ENCODE measurements around the gene ARHGAP20.
"Not testable (repeated sequence)": the region's sequence is repeated elsewhere in the genome, so short reads cannot be mapped to it uniquely, and the experiment has no call there.

ARHGAP20 gene

DNA sequence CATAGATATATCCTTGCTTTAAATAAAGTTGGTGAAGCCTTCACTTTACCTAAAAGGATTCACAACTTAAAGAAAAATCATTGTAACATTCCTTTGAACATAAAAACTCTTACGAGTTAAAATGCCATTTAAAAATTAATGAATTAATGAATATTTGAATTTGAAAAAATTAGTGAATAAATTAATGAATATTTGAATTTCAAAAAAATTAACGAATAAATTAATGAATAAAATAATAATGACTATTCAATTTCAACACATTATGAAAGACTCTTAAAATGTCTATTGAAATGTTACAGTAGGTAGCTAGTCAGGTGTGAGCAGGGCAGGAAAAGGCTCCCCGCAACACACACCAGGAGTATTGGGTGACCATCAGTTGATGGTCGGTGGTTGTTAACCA is 22.9 kb downstream of the ARHGAP20 start:
- Mint-ChIP-seq H3K9me3 (no peaks in the 10 kb centered on the region), H3K4me3 (no peak overlapping the region), H3K36me3 (ENCODE audit: low read depth) (no peaks in the 10 kb centered on the region), H3K27ac (no peak overlapping the region), H3K27me3 (ENCODE audit: low read depth) (peaks cover 18% of the 10 kb centered on the region), H3K4me1 (ENCODE audit: low read depth) (no peaks in the 10 kb centered on the region)
- no peak for DNase-seq (ENCODE audit: low spot score)

DNA sequence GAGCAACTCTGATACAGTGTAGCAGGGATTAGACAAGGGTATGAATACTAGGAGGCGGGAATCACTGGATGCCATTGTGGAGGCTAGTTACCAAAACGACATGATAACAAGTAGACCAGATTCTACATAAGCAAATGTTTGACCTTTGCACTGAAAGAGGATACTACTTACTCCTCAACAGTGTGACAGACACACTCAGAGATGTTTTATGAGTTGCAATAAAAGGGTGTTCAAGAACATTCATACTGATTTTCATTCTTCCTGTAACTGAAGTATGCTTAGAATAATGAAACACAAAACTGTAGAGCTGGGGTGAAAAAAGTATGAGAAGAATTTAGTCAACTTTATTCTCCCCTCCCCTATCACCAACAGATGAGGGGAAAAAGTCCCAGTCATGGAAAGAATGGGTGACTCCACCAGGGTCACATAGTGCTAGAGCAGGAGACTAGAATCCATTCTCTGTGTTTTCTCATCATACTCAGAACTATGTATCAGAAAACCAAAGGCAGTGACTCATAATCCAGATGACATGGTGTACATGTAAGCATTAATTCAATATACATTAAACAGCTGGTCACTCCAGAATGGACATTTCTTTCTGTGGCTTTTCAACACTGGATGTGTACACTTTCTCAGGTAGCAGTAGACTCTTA is 32.8 kb downstream of the ARHGAP20 start:
- H3K4me3 Mint-ChIP-seq, result no peak overlapping the region
- peaks cover 3% of the 10 kb centered on the region for H3K27me3 Mint-ChIP-seq (ENCODE audit: low read depth)
- no peak for DNase-seq (ENCODE audit: low spot score)
- H3K36me3 Mint-ChIP-seq (ENCODE audit: low read depth), result no peaks in the 10 kb centered on the region
- no peaks in the 10 kb centered on the region for H3K9me3 Mint-ChIP-seq
- no peaks in the 10 kb centered on the region for H3K4me1 Mint-ChIP-seq (ENCODE audit: low read depth)
- H3K27ac Mint-ChIP-seq, result no peak overlapping the region

DNA sequence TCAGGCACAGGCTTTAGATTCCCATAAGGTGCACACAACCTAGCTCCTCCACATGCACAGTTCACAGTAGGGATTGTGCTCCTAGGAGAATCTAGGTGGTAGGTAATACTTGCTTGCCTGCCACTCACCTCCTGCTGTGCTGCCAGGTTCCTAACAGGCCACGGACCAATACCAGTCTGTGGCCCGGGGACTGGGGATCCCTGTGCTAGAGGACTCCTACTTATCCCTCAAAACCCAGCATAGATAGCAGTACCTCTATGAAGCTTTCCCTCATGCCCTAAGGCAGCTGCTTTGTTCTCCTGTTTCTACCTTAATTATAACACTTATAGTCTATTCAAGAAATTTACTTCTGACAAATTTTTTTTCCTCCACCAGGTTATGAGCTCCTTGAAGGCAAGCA is 36.7 kb downstream of the ARHGAP20 start:
- no peak for DNase-seq (ENCODE audit: low spot score)
- H3K4me1 Mint-ChIP-seq (ENCODE audit: low read depth), result no peaks in the 10 kb centered on the region
- H3K27me3 Mint-ChIP-seq (ENCODE audit: low read depth), result peaks cover 6% of the 10 kb centered on the region
- H3K4me3 Mint-ChIP-seq, result no peak overlapping the region
- H3K36me3 Mint-ChIP-seq (ENCODE audit: low read depth), result no peaks in the 10 kb centered on the region
- H3K9me3 Mint-ChIP-seq, result no peaks in the 10 kb centered on the region
- H3K27ac Mint-ChIP-seq, result no peak overlapping the region

DNA sequence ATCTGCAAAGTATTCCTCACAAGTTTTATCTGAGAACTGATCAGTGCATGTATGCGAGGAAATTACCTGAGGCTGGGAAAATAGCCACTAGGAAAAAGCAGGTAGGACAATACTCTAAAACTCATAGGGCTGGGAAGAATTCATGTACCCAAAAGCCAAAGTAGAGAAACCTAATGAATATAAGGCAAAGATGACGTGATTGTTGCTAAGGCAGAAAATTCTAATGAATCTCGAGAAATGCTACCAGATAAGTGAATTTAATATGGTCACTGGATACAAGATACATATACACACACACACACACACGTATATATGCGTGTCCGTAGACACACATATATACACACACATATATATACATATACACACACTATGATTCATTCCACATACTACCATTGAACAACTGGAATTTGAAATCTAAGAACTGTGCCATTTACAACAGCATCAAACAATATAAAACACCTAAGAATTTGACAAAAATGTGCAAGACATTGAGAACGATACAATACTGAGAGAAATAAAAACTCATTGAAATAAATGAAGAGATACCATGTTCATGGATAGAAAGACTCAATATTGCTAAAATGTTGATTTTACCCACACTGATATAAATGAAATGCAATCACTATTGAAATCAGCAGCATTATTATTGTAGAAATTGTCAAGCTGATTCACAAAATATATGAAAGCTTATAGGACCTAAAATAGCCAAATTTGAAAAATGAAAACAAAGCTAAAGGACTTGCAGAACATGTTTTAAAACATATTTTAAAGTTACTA is 46.4 kb downstream of the ARHGAP20 start:
- no peak for DNase-seq (ENCODE audit: low spot score)
- no peaks in the 10 kb centered on the region for H3K4me1 Mint-ChIP-seq (ENCODE audit: low read depth)
- H3K27me3 Mint-ChIP-seq (ENCODE audit: low read depth), result peaks cover 3% of the 10 kb centered on the region
- no peak overlapping the region for H3K4me3 Mint-ChIP-seq
- no peaks in the 10 kb centered on the region for H3K36me3 Mint-ChIP-seq (ENCODE audit: low read depth)
- H3K27ac Mint-ChIP-seq, result no peak overlapping the region
- no peaks in the 10 kb centered on the region for H3K9me3 Mint-ChIP-seq

DNA sequence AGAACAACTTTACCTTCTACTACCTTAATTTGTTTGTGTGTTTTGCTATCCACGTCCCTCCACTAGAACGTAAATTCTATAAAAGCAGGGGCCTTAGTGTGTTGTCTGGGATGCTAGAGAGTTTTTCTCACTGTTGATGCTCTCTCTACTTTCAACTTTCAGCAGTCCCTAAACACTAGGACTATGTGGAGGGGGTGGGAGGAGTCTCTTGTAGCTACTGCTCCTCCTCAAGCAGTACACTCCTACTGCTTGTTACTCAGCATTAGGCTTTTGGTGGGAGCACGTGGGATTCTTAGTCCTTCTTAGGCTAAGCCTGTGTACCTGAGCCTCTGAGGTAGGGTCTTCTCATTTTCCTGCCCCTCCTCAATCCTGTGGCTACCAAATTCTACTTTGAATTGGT is 56.3 kb downstream of the ARHGAP20 start:
- DNase-seq (ENCODE audit: low spot score), result no peak
- H3K4me1 Mint-ChIP-seq (ENCODE audit: low read depth), result no peaks in the 10 kb centered on the region
- peaks cover 7% of the 10 kb centered on the region for H3K9me3 Mint-ChIP-seq
- H3K36me3 Mint-ChIP-seq (ENCODE audit: low read depth), result no peaks in the 10 kb centered on the region
- H3K27me3 Mint-ChIP-seq (ENCODE audit: low read depth), result peaks cover 6% of the 10 kb centered on the region
- no peak overlapping the region for H3K27ac Mint-ChIP-seq
- H3K4me3 Mint-ChIP-seq, result no peak overlapping the region

DNA sequence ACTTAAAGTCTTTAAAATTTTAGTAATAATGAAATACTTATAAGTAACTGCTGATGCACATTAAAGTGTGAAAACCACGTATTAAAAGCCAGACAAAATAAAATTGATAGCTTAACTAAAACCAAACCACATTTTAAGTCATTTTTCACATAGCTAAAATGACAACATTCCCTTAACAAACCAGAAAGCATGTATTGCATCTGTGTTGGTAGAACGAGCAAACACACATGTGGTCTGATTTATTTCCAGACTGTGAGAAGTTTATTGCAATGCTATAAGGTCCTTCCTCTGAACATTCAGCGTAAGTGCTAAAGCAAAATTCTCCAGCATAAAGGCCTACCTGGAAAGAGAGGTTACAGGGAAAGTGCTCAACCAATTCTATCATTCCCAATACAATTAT is 57.8 kb downstream of the ARHGAP20 start:
- Mint-ChIP-seq H3K4me3 (no peak overlapping the region), H3K36me3 (ENCODE audit: low read depth) (no peaks in the 10 kb centered on the region), H3K27ac (no peak overlapping the region), H3K27me3 (ENCODE audit: low read depth) (peaks cover 6% of the 10 kb centered on the region), H3K9me3 (peaks cover 10% of the 10 kb centered on the region), H3K4me1 (ENCODE audit: low read depth) (no peaks in the 10 kb centered on the region)
- DNase-seq (ENCODE audit: low spot score), result no peak

DNA sequence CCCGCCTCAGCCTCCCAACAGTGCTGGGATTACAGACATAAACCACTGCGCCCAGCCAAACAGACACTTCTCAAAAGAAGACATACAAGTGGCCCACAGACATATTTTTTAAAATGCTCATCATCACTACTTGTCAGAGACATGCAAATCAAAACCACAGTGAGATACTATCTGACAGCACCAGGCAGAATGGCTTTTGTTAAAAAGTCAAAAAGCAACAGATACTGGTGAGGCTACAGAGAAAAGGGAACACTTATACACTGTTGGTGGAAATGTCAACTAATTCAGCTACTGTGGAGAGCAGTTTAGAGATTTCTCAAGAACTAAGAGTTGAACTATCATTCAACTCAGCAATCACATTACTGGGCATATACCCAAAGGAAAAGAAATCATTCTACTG is 67.0 kb downstream of the ARHGAP20 start:
- Mint-ChIP-seq H3K4me1 (ENCODE audit: low read depth) (peaks cover 1% of the 10 kb centered on the region), H3K36me3 (ENCODE audit: low read depth) (no peaks in the 10 kb centered on the region), H3K4me3 (no peak overlapping the region), H3K27ac (no peak overlapping the region), H3K27me3 (ENCODE audit: low read depth) (no peaks in the 10 kb centered on the region), H3K9me3 (peaks cover 6% of the 10 kb centered on the region)
- peak; percentile 9 for DNase-seq (ENCODE audit: low spot score)

DNA sequence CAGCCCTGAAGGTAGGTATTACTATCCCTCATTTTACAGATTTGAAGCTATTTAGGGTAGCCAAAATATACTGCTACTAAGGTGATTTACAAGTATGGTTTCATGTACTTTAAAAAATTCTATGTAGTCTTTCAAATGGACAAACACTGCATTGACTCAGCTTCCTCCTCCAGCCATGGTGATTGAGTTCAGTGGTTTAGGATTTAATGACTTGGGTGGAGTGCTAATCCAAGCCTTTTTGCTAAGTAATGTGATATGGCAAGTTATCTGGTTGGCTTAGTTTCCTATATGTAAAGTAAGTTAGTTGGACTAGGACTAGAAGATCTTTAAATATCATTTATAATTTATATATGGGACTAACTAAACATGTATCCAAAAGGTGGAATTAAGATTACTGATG is 77.9 kb downstream of the ARHGAP20 start:
- H3K4me1 Mint-ChIP-seq (ENCODE audit: low read depth), result peaks cover 4% of the 10 kb centered on the region
- peaks cover 11% of the 10 kb centered on the region for H3K27me3 Mint-ChIP-seq (ENCODE audit: low read depth)
- no peaks in the 10 kb centered on the region for H3K36me3 Mint-ChIP-seq (ENCODE audit: low read depth)
- no peak overlapping the region for H3K4me3 Mint-ChIP-seq
- peaks cover 3% of the 10 kb centered on the region for H3K9me3 Mint-ChIP-seq
- no peak overlapping the region for H3K27ac Mint-ChIP-seq
- DNase-seq (ENCODE audit: low spot score), result no peak

DNA sequence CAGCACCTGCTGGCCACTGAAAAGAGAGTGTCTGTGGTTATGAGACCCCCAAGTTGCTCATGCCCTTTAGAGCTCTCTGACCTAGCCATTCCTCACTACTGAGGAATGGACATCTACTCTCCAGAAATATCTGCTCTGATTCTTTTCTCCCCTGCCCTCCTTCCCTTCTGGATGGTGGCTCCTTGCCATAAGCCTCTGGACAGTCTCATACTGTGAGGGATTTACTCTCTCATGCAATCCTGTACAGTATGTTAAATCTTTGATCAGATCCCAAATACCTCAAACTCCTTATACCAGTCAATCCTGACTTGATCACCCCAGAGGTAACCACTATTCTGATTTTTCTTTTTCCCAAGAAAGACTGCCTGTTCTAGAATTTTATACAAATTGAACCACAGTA is 80.7 kb downstream of the ARHGAP20 start:
- Mint-ChIP-seq H3K4me3 (no peak overlapping the region), H3K27me3 (ENCODE audit: low read depth) (peaks cover 11% of the 10 kb centered on the region), H3K27ac (no peak overlapping the region), H3K4me1 (ENCODE audit: low read depth) (peaks cover 4% of the 10 kb centered on the region), H3K36me3 (ENCODE audit: low read depth) (no peaks in the 10 kb centered on the region), H3K9me3 (no peaks in the 10 kb centered on the region)
- DNase-seq (ENCODE audit: low spot score), result no peak

DNA sequence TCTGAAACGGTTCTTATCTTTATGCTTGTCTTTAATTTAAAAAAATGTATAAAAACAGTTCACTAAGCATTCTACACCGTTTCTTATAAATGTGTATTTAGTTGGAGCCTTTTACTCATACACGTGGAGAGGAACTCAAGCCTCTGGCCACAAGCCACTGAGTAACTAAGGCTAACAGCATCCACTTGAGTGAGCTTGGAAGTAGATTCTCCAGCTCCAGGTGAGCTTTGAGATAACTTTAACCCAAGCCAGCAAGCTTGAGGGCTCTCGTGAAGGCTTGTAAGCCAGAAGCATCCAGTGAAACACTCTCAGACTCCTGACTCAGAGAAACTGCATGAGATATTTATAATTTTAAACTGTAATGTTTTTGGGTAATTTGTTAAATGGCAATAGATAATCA is 82.6 kb downstream of the ARHGAP20 start:
- Mint-ChIP-seq H3K27me3 (ENCODE audit: low read depth) (peaks cover 10% of the 10 kb centered on the region), H3K4me3 (no peak overlapping the region), H3K36me3 (ENCODE audit: low read depth) (no peaks in the 10 kb centered on the region), H3K27ac (no peak overlapping the region), H3K9me3 (no peaks in the 10 kb centered on the region), H3K4me1 (ENCODE audit: low read depth) (peaks cover 4% of the 10 kb centered on the region)
- DNase-seq (ENCODE audit: low spot score), result no peak

DNA sequence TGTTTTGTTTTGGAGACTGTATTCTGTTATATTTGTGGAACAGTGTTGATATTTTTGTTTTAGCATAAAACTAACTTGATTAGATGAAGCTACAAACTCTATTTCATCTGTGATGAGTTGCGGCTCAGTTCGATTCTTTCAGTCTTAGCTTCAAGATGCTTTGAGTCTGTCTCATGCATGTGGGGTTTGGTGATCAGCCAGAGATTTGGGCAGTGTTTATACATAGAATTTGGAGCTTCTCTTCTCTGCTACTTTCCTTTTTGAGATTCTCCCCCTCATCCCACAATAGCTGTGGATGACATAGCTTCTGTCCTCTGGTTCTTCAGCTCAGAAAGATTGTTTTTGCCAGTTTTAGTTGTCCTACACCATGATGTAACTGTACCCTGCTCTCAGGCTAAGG is 90.4 kb downstream of the ARHGAP20 start:
- Mint-ChIP-seq H3K9me3 (no peaks in the 10 kb centered on the region), H3K4me1 (ENCODE audit: low read depth) (no peaks in the 10 kb centered on the region), H3K36me3 (ENCODE audit: low read depth) (no peaks in the 10 kb centered on the region), H3K4me3 (no peak overlapping the region), H3K27me3 (ENCODE audit: low read depth) (peaks cover 3% of the 10 kb centered on the region), H3K27ac (no peak overlapping the region)
- no peak for DNase-seq (ENCODE audit: low spot score)

DNA sequence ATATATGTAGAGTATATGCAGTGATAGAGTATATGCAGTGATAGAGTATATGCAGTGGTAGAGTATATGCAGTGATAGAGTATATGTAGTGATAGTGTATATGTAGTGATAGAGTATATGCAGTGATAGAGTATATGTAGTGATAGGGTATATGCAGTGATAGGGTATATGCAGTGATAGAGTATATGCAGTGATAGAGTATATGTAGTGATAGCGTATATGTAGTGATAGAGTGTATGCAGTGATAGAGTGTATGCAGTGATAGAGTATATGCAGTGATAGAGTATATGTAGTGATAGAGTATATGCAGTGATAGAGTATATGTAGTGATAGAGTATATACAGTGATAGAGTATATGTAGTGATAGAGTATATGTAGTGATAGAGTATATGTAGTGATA is 92.9 kb downstream of the ARHGAP20 start:
- H3K27ac Mint-ChIP-seq; H3K36me3 Mint-ChIP-seq (ENCODE audit: low read depth); H3K4me1 Mint-ChIP-seq (ENCODE audit: low read depth); H3K4me3 Mint-ChIP-seq; DNase-seq (ENCODE audit: low spot score); H3K27me3 Mint-ChIP-seq (ENCODE audit: low read depth); H3K9me3 Mint-ChIP-seq: not testable (repeated sequence)

DNA sequence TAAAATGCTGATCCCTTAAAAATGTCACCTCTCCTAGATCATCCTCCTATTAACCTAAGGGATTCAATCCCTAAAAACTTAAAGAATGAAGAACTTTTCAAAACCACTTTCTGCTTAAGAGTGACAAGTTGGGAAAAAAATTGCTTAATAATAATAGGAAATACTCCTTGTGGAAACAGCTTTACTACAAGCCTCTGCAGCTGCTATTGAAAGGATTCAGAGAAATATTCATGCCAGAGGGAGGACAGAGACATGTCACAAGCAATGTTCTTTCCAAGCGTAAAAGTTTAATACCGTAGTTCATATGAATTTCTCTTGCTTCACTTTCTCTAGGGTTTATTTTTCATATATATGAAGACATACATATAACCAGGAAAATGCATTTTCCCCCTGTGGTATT is 98.2 kb downstream of the ARHGAP20 start:
- Mint-ChIP-seq H3K36me3 (ENCODE audit: low read depth) (no peaks in the 10 kb centered on the region), H3K27ac (no peak overlapping the region), H3K4me3 (no peak overlapping the region), H3K9me3 (no peaks in the 10 kb centered on the region), H3K27me3 (ENCODE audit: low read depth) (peaks cover 8% of the 10 kb centered on the region), H3K4me1 (ENCODE audit: low read depth) (no peaks in the 10 kb centered on the region)
- DNase-seq (ENCODE audit: low spot score), result no peak

DNA sequence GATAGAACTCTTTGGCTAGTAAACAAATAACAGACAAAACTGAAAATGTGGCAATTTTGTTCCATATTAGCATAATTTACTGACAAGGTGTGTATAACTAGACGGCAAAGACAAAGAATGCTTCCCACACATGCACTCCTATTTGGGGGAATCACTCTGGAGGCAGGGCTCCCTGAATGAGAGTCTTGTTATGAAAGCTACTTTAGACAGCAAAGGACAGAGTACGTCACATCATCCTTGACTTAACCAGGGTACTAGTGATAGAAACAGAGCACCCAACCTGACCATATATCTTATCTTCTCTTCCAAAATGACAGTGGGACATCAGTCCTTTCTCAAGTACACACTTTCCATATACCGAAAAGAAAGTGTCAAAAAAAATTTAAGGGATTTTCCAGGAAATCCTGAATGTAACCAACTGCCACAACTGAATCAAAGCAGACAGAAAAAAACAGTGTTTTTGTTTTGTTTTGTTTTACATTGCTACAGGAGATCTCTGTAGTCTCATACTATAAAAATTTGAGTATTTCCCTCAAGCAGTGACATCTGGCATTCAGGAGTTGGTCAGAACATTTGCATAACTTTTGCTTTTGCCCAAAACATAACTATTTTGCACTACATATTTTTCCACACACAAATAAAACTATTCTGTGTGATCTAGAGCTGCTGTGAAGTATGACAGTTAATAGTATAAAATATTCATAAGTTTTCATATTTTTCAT is 98.9 kb downstream of the ARHGAP20 start:
- peaks cover 8% of the 10 kb centered on the region for H3K27me3 Mint-ChIP-seq (ENCODE audit: low read depth)
- H3K4me1 Mint-ChIP-seq (ENCODE audit: low read depth), result no peaks in the 10 kb centered on the region
- no peak overlapping the region for H3K4me3 Mint-ChIP-seq
- no peaks in the 10 kb centered on the region for H3K9me3 Mint-ChIP-seq
- H3K36me3 Mint-ChIP-seq (ENCODE audit: low read depth), result no peaks in the 10 kb centered on the region
- DNase-seq (ENCODE audit: low spot score), result no peak
- no peak overlapping the region for H3K27ac Mint-ChIP-seq

All from T-helper 2 cell treated with Interferon-gamma antibody and Interleukin-4, amounts not matched to agents 5 μg/mL and 100 μg/mL, for 36 hours (primary cell).